ENCODE data around the gene SERPINE2. TPM values are rescaled to one million over a fixed set of nuclear protein-coding genes. Genes with fewer than 3 reads are reported as not detected.
A peak's percentile ranks its signal among the peaks of the same experiment; 100 is the strongest.

SERPINE2 gene
- total and polyA plus RNA-seq, 8 donors: 1.8 to 27.4 (median 11.2) TPM; not detected in 1

DNA sequence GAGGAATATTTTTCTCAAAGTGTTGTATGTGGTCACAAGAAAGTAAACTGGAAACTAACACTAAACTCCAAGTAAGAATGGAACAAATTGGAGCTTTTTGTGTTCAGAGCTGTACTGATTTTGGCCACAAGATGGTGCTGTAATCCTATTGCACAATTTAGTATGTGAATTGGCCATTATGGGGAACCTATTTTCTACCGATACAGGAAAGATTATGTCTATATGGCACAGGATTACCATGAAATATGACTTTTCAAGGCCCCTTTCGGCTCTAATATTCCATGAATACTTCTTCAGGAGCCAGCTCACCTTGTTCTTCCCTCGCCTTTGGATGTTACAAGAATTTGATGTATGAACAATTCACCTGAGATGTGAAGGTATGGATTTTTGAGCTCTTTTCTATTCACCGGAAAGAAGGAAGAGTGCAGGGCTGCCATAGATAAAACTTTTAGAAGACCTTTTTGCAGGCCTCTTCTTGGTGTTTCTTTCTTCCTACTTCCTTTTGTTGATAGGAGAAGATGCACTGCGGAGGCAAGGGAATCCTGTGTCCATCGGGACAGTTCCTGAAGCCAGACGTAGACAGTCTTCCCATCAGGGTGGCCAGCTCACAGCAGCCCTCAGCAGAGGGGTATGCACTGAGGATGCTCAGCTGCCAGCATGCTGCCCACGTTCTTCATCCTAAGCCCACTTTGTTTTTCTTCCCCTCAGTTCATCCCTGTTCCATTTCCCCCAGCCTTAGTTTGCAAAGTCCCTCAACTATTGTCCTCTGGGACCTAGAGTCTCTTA lies 68.5 kb downstream of the SERPINE2 start:
- intact Hi-C loops (cut with DNase I; ENCODE audit: low total_unique reads): loop anchor here (5.0 kb wide), 1 partner anchor 317 kb away; no protein-coding TSS in a partner anchor

DNA sequence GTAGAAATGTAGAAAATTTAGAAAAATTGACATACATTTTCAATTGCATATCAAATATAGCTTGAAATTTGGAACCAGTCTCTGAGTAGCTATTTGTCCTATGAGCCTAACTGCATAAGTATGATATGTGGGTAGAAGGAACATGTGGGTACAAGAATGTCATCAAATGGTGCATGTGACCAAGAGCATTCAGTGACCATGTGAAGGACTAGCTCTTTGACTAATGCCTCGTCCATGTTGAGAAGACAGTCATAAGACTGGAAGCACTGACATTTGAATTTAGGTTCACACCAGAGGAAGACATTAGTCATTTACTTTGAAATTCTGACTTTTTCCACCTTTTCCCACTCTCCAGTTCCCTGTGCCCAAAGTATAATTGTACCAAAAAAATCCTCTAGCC lies 69.2 kb downstream of the SERPINE2 start:
- no peak overlapping the region for H3K4me3 ChIP-seq
- WGBS, 5 donors: 84 to 97% (median 88%) methylated on average over 1 of the region's 1 CpG
- H3K27me3 ChIP-seq: no peaks in the 10 kb centered on the region
- H3K4me1 ChIP-seq: peaks cover 0 to 6% (median 2%) of the 10 kb centered on the region in 4 donors
- TF ChIP-seq, protein P1, sequence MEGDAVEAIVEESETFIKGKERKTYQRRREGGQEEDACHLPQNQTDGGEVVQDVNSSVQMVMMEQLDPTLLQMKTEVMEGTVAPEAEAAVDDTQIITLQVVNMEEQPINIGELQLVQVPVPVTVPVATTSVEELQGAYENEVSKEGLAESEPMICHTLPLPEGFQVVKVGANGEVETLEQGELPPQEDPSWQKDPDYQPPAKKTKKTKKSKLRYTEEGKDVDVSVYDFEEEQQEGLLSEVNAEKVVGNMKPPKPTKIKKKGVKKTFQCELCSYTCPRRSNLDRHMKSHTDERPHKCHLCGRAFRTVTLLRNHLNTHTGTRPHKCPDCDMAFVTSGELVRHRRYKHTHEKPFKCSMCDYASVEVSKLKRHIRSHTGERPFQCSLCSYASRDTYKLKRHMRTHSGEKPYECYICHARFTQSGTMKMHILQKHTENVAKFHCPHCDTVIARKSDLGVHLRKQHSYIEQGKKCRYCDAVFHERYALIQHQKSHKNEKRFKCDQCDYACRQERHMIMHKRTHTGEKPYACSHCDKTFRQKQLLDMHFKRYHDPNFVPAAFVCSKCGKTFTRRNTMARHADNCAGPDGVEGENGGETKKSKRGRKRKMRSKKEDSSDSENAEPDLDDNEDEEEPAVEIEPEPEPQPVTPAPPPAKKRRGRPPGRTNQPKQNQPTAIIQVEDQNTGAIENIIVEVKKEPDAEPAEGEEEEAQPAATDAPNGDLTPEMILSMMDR (IDR thresholded peaks at IDR 0.05): no peak
- TF ChIP-seq POLR2AphosphoS5 (IDR thresholded peaks at IDR 0.05) (no peak), EP300 (IDR thresholded peaks at IDR 0.05) (no peak), POLR2A (IDR thresholded peaks at IDR 0.05) (no peak)
- H3K27ac ChIP-seq: no peak overlapping the region
- peaks cover 10 to 40% (median 36%) of the 10 kb centered on the region in 4 donors for H3K36me3 ChIP-seq
- no peak for DNase-seq
- intact Hi-C loops (cut with DNase I; ENCODE audit: low total_unique reads): loop anchor here (5.0 kb wide), 1 partner anchor 317 kb away; no protein-coding TSS in a partner anchor
- no peaks in the 10 kb centered on the region for H3K9me3 ChIP-seq

More for the DNA sequence above, 68.5 kb downstream of the SERPINE2 start:
- H3K4me3 ChIP-seq: no peak overlapping the region
- H3K9me3 ChIP-seq: no peaks in the 10 kb centered on the region
- H3K27ac ChIP-seq: no peak overlapping the region
- DNase-seq: peak; percentile 32 to 81
- peaks cover 0 to 6% (median 2%) of the 10 kb centered on the region in 4 donors for H3K4me1 ChIP-seq
- WGBS, 5 donors: 63 to 68% (median 65%) methylated on average over 8 of the region's 8 CpGs
- peaks cover 10 to 38% (median 32%) of the 10 kb centered on the region in 4 donors for H3K36me3 ChIP-seq
- no peak for TF ChIP-seq POLR2A (IDR thresholded peaks at IDR 0.05)
- TF ChIP-seq, protein P1 (IDR thresholded peaks at IDR 0.05): peak in 5 of 7 experiments; percentile 79 to 87 (median 84)
- H3K27me3 ChIP-seq: no peaks in the 10 kb centered on the region

DNA sequence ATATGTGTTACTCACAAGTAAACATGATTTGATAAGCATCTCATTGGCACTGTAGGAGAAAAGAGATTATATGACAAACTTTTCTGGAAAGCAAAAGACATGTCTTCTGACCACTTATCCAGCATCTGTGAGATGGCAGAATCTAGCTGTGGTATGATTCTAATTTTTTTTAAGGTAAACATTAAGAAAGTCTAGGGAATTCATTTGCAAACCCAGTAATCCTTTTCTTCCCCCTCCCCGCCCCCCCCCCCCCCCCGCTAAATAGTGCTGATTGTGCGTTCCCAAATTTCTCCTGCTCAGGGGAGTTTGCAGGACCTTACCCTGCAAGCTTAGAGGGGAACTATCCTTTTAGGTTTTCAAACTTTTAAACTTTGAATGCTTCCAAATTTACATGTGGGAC lies 69.8 kb downstream of the SERPINE2 start:
- no peaks in the 10 kb centered on the region for H3K27me3 ChIP-seq
- peaks cover 0 to 7% (median 3%) of the 10 kb centered on the region in 4 donors for H3K4me1 ChIP-seq
- TF ChIP-seq, protein P1 (IDR thresholded peaks at IDR 0.05): no peak
- TF ChIP-seq POLR2AphosphoS5 (IDR thresholded peaks at IDR 0.05) (no peak), POLR2A (IDR thresholded peaks at IDR 0.05) (no peak), EP300 (IDR thresholded peaks at IDR 0.05) (no peak)
- intact Hi-C loops (cut with DNase I; ENCODE audit: low total_unique reads): no loop called here
- no peak overlapping the region for H3K4me3 ChIP-seq
- H3K27ac ChIP-seq: no peak overlapping the region
- no peaks in the 10 kb centered on the region for H3K9me3 ChIP-seq
- 17 to 69% (median 29%) methylated on average over 1 to 3 of the region's 3 CpGs for WGBS, 5 donors
- no peak for DNase-seq
- H3K36me3 ChIP-seq: peaks cover 10 to 44% (median 41%) of the 10 kb centered on the region in 4 donors

DNA sequence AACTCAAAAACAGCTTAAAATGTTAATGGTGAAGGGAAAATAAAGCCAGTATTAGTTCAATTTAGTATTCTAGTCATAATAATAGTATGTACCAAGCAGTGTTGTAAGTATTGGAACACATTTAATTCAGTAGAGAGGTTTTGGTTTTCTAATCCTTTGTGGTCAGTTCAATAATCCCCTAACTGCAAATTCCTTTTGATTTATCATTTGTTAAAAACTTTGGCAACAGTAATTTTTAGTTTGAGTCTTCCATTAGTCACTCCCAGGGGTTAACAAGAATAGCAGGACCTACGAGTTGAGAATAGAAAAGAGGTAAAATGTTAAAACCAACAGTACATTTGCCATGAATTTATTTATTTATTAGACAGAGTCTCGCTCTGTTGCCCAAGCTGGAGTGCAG lies 71.1 kb downstream of the SERPINE2 start:
- peaks cover 10 to 53% (median 48%) of the 10 kb centered on the region in 4 donors for H3K36me3 ChIP-seq
- H3K4me3 ChIP-seq: no peak overlapping the region

More for the DNA sequence above, 71.1 kb downstream of the SERPINE2 start:
- no peak for DNase-seq
- peaks cover 0 to 21% (median 9%) of the 10 kb centered on the region in 4 donors for H3K4me1 ChIP-seq
- H3K27ac ChIP-seq: no peak overlapping the region
- no peaks in the 10 kb centered on the region for H3K27me3 ChIP-seq
- 74 to 87% (median 86%) methylated on average over 2 of the region's 2 CpGs for WGBS, 5 donors
- TF ChIP-seq EP300 (IDR thresholded peaks at IDR 0.05): no peak
- TF ChIP-seq POLR2A (IDR thresholded peaks at IDR 0.05): no peak
- no peak for TF ChIP-seq POLR2AphosphoS5 (IDR thresholded peaks at IDR 0.05)
- TF ChIP-seq, protein P1 (IDR thresholded peaks at IDR 0.05): no peak
- H3K9me3 ChIP-seq: no peaks in the 10 kb centered on the region
- intact Hi-C loops (cut with DNase I; ENCODE audit: low total_unique reads): no loop called here

All from stomach (tissue), 9 donors.